Measurements from ENCODE around the gene OPN4.

The OPN4 gene

GRCh38 chr10:86646933-86647332 lies 7.4 kb upstream of the OPN4 start:
- ATAC-seq (ENCODE audit: insufficient read depth, low read depth) = no peak
- Histone ChIP-seq H3K4me3 (ENCODE audit: low read depth in 1 of 2, low read length in 2 of 2) (no peak overlapping the region), H3K27ac (ENCODE audit: low read length) (no peak overlapping the region), H2AFZ (ENCODE audit: low read depth, low read length) (no peak overlapping the region), H3K9me3 (ENCODE audit: insufficient read depth, low read length, severe bottlenecking) (no peaks in the 10 kb centered on the region), H3K27me3 (ENCODE audit: insufficient read depth, low read length, poor library complexity) (peaks cover 3% of the 10 kb centered on the region), H4K20me1 (ENCODE audit: insufficient read depth, low read length) (no peaks in the 10 kb centered on the region; the same call in 1 of the 2 replicates), H3K79me2 (ENCODE audit: insufficient read depth, low read length) (no peaks in the 10 kb centered on the region), H3K4me2 (ENCODE audit: insufficient read depth, low read length) (no peak overlapping the region), H3K36me3 (ENCODE audit: insufficient read depth, low read length) (no peaks in the 10 kb centered on the region), H3K4me1 (ENCODE audit: insufficient read depth, low read length) (no peaks in the 10 kb centered on the region), H3K9ac (ENCODE audit: low read depth, low read length) (no peak overlapping the region)
- DNase-seq = no peak
- TF ChIP-seq CTCF (IDR thresholded peaks at IDR 0.05; ENCODE audit: borderline replicate concordance, extremely low read depth, low read length, poor library complexity, severe bottlenecking) = no peak

GRCh38 chr10:86647773-86648703 lies 6.3 kb upstream of the OPN4 start:
- Histone ChIP-seq H3K9me3 (ENCODE audit: insufficient read depth, low read length, severe bottlenecking) (no peaks in the 10 kb centered on the region), H4K20me1 (ENCODE audit: insufficient read depth, low read length) (no peaks in the 10 kb centered on the region; the same call in 1 of the 2 replicates), H3K36me3 (ENCODE audit: insufficient read depth, low read length) (no peaks in the 10 kb centered on the region), H3K27ac (ENCODE audit: low read length) (no peak overlapping the region), H3K4me1 (ENCODE audit: insufficient read depth, low read length) (no peaks in the 10 kb centered on the region), H2AFZ (ENCODE audit: low read depth, low read length) (no peak overlapping the region), H3K4me3 (ENCODE audit: low read depth in 1 of 2, low read length in 2 of 2) (no peak overlapping the region), H3K4me2 (ENCODE audit: insufficient read depth, low read length) (no peak overlapping the region), H3K9ac (ENCODE audit: low read depth, low read length) (no peak overlapping the region), H3K27me3 (ENCODE audit: insufficient read depth, low read length, poor library complexity) (peaks cover 3% of the 10 kb centered on the region), H3K79me2 (ENCODE audit: insufficient read depth, low read length) (no peaks in the 10 kb centered on the region)
- TF ChIP-seq EZH2 (IDR thresholded peaks at IDR 0.05; ENCODE audit: borderline replicate concordance, low read depth, low read length, severe bottlenecking) (no peak), CTCF (IDR thresholded peaks at IDR 0.05; ENCODE audit: borderline replicate concordance, extremely low read depth, low read length, poor library complexity, severe bottlenecking) (no peak)
- DNase-seq = no peak
- ATAC-seq (ENCODE audit: insufficient read depth, low read depth) = no peak

DNA sequence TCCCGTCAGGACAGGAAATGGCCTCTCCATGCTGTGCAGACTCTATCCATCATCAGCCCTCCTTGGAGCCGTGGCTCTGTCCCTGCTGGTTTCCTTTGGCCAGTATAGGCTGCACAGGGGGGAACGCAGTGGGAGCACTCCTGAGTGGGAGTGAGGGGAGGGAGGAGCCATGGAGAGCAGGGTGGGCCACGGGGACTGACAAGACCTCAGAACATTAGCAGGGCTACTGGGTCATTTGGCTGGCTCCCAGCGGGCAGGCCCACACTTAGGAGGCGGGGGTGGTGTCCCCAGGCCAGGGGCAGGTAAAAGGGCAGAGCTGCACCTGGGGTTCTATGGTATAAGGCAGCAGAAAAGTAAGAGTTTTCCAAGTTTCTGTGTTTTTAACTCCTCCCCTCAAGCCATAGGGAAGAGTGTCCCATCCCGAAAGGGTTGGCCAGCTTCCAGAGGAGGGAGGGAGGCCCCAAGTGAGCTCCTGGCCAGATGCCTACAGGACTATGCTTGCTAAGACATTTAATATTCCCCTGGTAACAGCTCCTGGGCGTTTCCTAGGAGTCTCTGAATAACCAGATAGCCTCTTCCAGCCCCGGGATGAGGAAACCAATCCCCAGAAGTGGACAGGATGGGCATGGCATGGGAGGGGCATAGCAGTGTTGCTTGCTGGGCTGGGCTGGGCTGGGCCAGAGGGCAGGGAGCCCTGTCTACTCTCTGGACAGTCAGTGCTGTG lies 5.5 kb upstream of the OPN4 start:
- no peak overlapping the region for H3K9ac ChIP-seq (ENCODE audit: low read depth, low read length)
- peaks cover 3% of the 10 kb centered on the region for H3K27me3 ChIP-seq (ENCODE audit: insufficient read depth, low read length, poor library complexity)
- no peak for TF ChIP-seq EZH2 (IDR thresholded peaks at IDR 0.05; ENCODE audit: borderline replicate concordance, low read depth, low read length, severe bottlenecking)
- no peak for TF ChIP-seq CTCF (IDR thresholded peaks at IDR 0.05; ENCODE audit: borderline replicate concordance, extremely low read depth, low read length, poor library complexity, severe bottlenecking)
- H3K9me3 ChIP-seq (ENCODE audit: insufficient read depth, low read length, severe bottlenecking) = no peaks in the 10 kb centered on the region
- H3K4me1 ChIP-seq (ENCODE audit: insufficient read depth, low read length) = no peaks in the 10 kb centered on the region
- no peak for DNase-seq
- H4K20me1 ChIP-seq (ENCODE audit: insufficient read depth, low read length) = no peaks in the 10 kb centered on the region; the same call in 1 of the 2 replicates
- H3K4me2 ChIP-seq (ENCODE audit: insufficient read depth, low read length) = no peak overlapping the region
- H3K36me3 ChIP-seq (ENCODE audit: insufficient read depth, low read length) = no peaks in the 10 kb centered on the region
- H3K4me3 ChIP-seq (ENCODE audit: low read depth in 1 of 2, low read length in 2 of 2) = no peak overlapping the region
- no peak for ATAC-seq (ENCODE audit: insufficient read depth, low read depth)
- no peak overlapping the region for H2AFZ ChIP-seq (ENCODE audit: low read depth, low read length)
- no peaks in the 10 kb centered on the region for H3K79me2 ChIP-seq (ENCODE audit: insufficient read depth, low read length)
- H3K27ac ChIP-seq (ENCODE audit: low read length) = no peak overlapping the region
